Measurements from ENCODE around the gene PTPN11. TPM values are rescaled to one million over a fixed set of nuclear protein-coding genes. Genes with fewer than 3 reads are reported as not detected.

The PTPN11 gene
- total and polyA plus RNA-seq, 2 of the 13 experiments (the other 11 are each of a cell fraction or from before 2014, with no cell fraction given): 30.0 to 63.5 TPM

DNA sequence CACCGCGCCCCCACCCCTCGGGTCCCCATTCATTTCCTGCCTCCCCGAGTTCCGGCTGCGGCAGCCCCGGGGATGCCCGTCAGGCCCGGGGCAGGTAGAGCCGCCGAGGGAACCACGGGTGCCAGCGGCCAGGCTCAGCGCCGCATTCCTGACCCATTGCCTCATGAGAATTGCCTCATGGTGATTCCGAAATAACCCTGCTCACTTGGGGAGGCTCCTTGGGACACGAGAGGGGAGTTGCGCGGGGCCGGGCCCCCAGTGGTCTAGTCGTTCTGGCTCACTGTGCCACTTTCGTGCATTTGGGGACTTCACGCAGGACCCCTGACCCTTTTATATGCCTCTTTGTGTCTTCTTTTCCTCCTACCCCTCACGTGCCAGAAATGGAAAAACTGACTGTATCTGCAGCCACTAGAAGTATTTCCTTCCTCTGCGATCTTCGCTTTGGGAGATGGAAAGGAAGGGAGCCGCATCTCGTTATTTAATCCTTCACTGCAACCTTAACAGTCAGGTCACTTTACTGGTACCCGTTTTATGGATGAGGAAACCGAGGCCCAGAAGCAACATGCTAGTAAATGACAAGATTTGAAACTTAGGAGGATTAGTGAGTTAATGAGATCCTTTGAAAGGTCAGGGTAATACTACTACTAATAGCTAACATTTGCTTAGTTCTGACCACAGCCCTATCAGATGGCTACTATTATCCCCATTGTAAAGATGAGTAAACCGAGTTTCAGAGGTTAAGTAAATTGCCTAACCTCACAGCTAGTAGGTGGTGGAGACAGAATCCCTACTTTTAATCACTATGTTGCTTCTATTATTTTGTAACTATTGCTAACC, 768 bp downstream of the PTPN11 start (continued):
- TF ChIP-seq, protein P1, sequence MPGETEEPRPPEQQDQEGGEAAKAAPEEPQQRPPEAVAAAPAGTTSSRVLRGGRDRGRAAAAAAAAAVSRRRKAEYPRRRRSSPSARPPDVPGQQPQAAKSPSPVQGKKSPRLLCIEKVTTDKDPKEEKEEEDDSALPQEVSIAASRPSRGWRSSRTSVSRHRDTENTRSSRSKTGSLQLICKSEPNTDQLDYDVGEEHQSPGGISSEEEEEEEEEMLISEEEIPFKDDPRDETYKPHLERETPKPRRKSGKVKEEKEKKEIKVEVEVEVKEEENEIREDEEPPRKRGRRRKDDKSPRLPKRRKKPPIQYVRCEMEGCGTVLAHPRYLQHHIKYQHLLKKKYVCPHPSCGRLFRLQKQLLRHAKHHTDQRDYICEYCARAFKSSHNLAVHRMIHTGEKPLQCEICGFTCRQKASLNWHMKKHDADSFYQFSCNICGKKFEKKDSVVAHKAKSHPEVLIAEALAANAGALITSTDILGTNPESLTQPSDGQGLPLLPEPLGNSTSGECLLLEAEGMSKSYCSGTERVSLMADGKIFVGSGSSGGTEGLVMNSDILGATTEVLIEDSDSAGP (CRISPR knock-in tag; IDR thresholded peaks at IDR 0.05; ENCODE audit: borderline replicate concordance): no peak
- TF ChIP-seq KDM2A (CRISPR knock-in tag; IDR thresholded peaks at IDR 0.05; ENCODE audit: borderline replicate concordance, low read depth): no peak; the same call in 1 of the 2 replicates
- TF ChIP-seq ZMYM3 (CRISPR knock-in tag; IDR thresholded peaks at IDR 0.05): peak; percentile 74
- TF ChIP-seq, protein P2, sequence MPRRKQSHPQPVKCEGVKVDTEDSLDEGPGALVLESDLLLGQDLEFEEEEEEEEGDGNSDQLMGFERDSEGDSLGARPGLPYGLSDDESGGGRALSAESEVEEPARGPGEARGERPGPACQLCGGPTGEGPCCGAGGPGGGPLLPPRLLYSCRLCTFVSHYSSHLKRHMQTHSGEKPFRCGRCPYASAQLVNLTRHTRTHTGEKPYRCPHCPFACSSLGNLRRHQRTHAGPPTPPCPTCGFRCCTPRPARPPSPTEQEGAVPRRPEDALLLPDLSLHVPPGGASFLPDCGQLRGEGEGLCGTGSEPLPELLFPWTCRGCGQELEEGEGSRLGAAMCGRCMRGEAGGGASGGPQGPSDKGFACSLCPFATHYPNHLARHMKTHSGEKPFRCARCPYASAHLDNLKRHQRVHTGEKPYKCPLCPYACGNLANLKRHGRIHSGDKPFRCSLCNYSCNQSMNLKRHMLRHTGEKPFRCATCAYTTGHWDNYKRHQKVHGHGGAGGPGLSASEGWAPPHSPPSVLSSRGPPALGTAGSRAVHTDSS (CRISPR knock-in tag; conservative IDR thresholded peaks at IDR 0.05): no peak
- TF ChIP-seq, protein P3, sequence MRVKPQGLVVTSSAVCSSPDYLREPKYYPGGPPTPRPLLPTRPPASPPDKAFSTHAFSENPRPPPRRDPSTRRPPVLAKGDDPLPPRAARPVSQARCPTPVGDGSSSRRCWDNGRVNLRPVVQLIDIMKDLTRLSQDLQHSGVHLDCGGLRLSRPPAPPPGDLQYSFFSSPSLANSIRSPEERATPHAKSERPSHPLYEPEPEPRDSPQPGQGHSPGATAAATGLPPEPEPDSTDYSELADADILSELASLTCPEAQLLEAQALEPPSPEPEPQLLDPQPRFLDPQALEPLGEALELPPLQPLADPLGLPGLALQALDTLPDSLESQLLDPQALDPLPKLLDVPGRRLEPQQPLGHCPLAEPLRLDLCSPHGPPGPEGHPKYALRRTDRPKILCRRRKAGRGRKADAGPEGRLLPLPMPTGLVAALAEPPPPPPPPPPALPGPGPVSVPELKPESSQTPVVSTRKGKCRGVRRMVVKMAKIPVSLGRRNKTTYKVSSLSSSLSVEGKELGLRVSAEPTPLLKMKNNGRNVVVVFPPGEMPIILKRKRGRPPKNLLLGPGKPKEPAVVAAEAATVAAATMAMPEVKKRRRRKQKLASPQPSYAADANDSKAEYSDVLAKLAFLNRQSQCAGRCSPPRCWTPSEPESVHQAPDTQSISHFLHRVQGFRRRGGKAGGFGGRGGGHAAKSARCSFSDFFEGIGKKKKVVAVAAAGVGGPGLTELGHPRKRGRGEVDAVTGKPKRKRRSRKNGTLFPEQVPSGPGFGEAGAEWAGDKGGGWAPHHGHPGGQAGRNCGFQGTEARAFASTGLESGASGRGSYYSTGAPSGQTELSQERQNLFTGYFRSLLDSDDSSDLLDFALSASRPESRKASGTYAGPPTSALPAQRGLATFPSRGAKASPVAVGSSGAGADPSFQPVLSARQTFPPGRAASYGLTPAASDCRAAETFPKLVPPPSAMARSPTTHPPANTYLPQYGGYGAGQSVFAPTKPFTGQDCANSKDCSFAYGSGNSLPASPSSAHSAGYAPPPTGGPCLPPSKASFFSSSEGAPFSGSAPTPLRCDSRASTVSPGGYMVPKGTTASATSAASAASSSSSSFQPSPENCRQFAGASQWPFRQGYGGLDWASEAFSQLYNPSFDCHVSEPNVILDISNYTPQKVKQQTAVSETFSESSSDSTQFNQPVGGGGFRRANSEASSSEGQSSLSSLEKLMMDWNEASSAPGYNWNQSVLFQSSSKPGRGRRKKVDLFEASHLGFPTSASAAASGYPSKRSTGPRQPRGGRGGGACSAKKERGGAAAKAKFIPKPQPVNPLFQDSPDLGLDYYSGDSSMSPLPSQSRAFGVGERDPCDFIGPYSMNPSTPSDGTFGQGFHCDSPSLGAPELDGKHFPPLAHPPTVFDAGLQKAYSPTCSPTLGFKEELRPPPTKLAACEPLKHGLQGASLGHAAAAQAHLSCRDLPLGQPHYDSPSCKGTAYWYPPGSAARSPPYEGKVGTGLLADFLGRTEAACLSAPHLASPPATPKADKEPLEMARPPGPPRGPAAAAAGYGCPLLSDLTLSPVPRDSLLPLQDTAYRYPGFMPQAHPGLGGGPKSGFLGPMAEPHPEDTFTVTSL (CRISPR knock-in tag; IDR thresholded peaks at IDR 0.05; ENCODE audit: borderline replicate concordance): no peak
- TF ChIP-seq ZFAT (CRISPR knock-in tag; conservative IDR thresholded peaks at IDR 0.05): 0 out of 2 replicates have a peak, but pooled peaks have one; percentile 0
- TF ChIP-seq KDM1A (CRISPR knock-in tag; IDR thresholded peaks at IDR 0.05): peak; percentile 40; the same call in 1 of the 2 replicates
- TF ChIP-seq KMT2B (CRISPR knock-in tag; IDR thresholded peaks at IDR 0.05): no peak
- TF ChIP-seq, protein P4, sequence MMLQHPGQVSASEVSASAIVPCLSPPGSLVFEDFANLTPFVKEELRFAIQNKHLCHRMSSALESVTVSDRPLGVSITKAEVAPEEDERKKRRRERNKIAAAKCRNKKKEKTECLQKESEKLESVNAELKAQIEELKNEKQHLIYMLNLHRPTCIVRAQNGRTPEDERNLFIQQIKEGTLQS (CRISPR knock-in tag; IDR thresholded peaks at IDR 0.05): peak; percentile 88
- TF ChIP-seq, protein P5, sequence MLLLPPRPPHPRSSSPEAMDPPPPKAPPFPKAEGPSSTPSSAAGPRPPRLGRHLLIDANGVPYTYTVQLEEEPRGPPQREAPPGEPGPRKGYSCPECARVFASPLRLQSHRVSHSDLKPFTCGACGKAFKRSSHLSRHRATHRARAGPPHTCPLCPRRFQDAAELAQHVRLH (CRISPR knock-in tag; IDR thresholded peaks at IDR 0.05; ENCODE audit: borderline replicate concordance, low read depth): no peak
- no peak for TF ChIP-seq ZNF549 (CRISPR knock-in tag; IDR thresholded peaks at IDR 0.05)
- TF ChIP-seq, protein P6, sequence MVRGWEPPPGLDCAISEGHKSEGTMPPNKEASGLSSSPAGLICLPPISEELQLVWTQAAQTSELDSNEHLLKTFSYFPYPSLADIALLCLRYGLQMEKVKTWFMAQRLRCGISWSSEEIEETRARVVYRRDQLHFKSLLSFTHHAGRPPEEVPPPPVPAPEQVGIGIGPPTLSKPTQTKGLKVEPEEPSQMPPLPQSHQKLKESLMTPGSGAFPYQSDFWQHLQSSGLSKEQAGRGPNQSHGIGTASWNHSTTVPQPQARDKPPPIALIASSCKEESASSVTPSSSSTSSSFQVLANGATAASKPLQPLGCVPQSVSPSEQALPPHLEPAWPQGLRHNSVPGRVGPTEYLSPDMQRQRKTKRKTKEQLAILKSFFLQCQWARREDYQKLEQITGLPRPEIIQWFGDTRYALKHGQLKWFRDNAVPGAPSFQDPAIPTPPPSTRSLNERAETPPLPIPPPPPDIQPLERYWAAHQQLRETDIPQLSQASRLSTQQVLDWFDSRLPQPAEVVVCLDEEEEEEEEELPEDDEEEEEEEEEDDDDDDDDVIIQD (CRISPR knock-in tag; IDR thresholded peaks at IDR 0.05; ENCODE audit: low read depth): no peak
- peak in 1 of 2 experiments; percentile 24; a peak in 1 of 4 replicates for TF ChIP-seq EP300 (IDR thresholded peaks at IDR 0.05; ENCODE audit: low read depth in 2 of 2, low read length in 2 of 2)
- TF ChIP-seq EP300 (CRISPR knock-in tag; IDR thresholded peaks at IDR 0.05; ENCODE audit: borderline replicate concordance): no peak
- no peak for TF ChIP-seq ZNF230 (CRISPR knock-in tag; IDR thresholded peaks at IDR 0.05)
- TF ChIP-seq ZNF264 (CRISPR knock-in tag; IDR thresholded peaks at IDR 0.05): no peak
- 0 out of 2 replicates have a peak, but pooled peaks have one; percentile 54 for TF ChIP-seq PRMT3 (CRISPR knock-in tag; IDR thresholded peaks at IDR 0.05; ENCODE audit: borderline replicate concordance, low read depth)
